Ectodermal cell (in vitro differentiated cells): ENCODE measurements around the gene CFAP299.

Experiments
- H3K27ac ChIP-seq: 2 replicates; pipeline ENCODE4 v1.7.0; 2013; ENCODE audit warnings: mild to moderate bottlenecking, low read depth, low read length; ENCODE audit not compliant: insufficient read depth, poor library complexity, severe bottlenecking
- H3K27me3 ChIP-seq: 2 replicates; pipeline ENCODE4 v1.7.0; 2013; ENCODE audit warnings: mild to moderate bottlenecking, low read length; ENCODE audit not compliant: insufficient read depth, control insufficient read depth, poor library complexity, severe bottlenecking
- H3K36me3 ChIP-seq: one replicate; pipeline ENCODE4 v1.7.0; 2013; ENCODE audit warnings: low read length; ENCODE audit not compliant: control insufficient read depth, insufficient read depth
- H3K4me1 ChIP-seq: one replicate; pipeline ENCODE4 v1.7.0; 2013; ENCODE audit warnings: low read length; ENCODE audit not compliant: control insufficient read depth, insufficient read depth
- H3K4me3 ChIP-seq: 2 replicates; pipeline ENCODE4 v1.7.0; 2013; ENCODE audit warnings: low read depth, low read length, control low read depth; ENCODE audit not compliant: insufficient read depth
- H3K9me3 ChIP-seq: 2 replicates; pipeline ENCODE4 v1.7.0; 2013; ENCODE audit warnings: mild to moderate bottlenecking, low read length, moderate library complexity; ENCODE audit not compliant: control insufficient read depth
- WGBS, 2 experiments: methylation state at CpG; one replicate each; pipeline ENCODE4 v1.1.7; 2013; ENCODE audit warnings: missing lambda C conversion rate in 2 of 2; 5-methylcytosine and 5-hydroxymethylcytosine counted together

CFAP299 gene

DNA sequence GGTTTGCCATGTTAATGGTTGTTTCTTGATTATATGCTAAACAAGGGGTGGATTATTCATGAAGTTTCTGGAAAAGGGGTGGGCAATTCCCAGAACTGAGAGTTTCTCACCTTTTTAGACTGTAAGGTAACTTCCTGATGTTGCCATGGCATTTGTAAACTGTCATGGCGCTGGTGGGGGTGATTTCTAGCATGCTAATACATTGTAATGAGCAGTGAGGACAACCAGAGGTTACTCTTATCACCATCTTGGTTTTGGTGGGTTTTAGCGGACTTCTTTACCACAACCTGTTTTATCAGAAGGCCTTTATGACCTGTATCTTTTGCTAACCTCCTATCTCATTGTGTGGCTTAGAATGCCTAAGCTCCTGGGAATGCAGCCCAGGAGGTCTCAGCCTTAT, 81.5 kb downstream of the CFAP299 start:
- no peaks in the 10 kb centered on the region for H3K36me3 ChIP-seq
- WGBS, 2 experiments = 90 to 94% methylated on average over 2 of the region's 2 CpGs
- no peaks in the 10 kb centered on the region for H3K4me1 ChIP-seq
- no peak overlapping the region for H3K27ac ChIP-seq
- H3K9me3 ChIP-seq = no peaks in the 10 kb centered on the region
- H3K27me3 ChIP-seq = no peaks in the 10 kb centered on the region
- H3K4me3 ChIP-seq = no peak overlapping the region

DNA sequence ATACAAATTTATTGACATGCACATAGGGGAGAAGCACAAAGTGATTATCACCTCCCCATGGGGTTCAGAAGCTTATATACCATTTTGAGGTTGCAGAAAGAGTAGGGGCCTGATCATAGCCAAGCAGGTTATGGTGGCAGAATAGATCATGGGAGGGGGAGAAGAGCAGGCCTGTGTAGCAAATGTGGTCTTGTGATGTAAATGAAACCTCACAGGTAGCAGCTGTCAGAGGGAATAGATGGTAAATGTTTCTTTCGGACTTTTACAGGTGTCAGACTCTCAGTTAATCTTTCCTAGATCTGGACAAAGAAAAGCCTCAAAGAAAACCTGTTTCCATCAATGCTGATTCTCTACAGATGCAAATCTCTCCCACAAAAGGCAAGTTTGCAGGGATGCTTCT, 84.4 kb downstream of the CFAP299 start:
- WGBS, 2 experiments = 50 to 70% methylated on average over 1 of the region's 1 CpG
- Histone ChIP-seq H3K4me3 (no peak overlapping the region), H3K27ac (no peak overlapping the region), H3K4me1 (no peaks in the 10 kb centered on the region), H3K27me3 (no peaks in the 10 kb centered on the region), H3K36me3 (no peaks in the 10 kb centered on the region), H3K9me3 (no peaks in the 10 kb centered on the region)

DNA sequence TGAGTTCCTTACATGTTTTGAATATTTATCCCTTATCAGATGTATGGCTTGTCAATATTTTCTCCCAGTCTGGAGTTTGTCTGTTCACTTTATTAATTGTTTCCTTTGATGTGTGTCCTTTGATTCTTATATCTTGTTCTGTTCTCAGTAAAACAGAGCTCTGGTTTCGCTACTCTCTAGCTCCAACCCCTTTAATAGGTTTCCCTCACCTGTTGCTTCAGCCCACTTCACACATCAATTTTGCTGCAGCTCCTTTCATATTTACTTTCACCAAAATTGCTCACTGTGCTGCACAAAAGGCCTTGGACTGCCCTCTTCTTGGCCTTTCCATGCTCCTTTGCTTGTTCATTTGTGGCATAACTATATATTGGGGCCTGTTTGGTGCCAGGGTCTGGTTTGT, 85.1 kb downstream of the CFAP299 start:
- no peak overlapping the region for H3K27ac ChIP-seq
- H3K9me3 ChIP-seq = no peaks in the 10 kb centered on the region
- H3K27me3 ChIP-seq = no peaks in the 10 kb centered on the region
- no peaks in the 10 kb centered on the region for H3K36me3 ChIP-seq
- H3K4me3 ChIP-seq = no peak overlapping the region
- 91 to 95% methylated on average over 1 of the region's 1 CpG for WGBS, 2 experiments
- H3K4me1 ChIP-seq = no peaks in the 10 kb centered on the region

DNA sequence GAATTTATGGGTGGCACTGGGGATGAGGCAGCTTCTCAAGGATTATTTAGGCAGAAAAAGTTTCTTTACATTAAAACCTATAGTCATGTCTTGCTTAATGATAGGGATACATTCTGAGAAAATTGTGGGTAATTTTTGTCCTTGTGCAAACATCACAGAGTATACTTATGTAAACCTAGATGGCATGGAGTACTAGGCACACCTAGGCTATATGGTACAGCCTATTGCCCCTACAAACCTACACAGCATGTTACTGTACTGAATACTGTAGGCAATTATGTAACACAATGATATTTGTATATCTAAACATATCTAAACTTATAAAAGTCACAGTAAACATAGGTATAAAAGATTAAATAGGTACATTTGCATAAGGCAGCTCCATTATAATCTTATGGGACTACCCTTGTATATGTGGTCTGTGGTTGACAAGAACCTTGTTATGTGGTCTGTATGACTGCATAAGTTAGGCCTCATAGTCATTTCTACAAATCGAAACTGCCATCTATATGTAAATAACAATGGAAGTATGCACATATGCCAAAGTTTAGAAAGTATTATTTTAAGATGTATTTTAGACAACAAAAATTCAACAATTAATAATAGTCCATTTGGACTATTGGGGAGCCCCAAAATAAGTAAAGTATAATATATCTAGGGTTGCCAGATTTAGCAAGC, 87.3 kb downstream of the CFAP299 start:
- WGBS, 2 experiments = no CpG with 5 or more reads among the region's 1 CpG
- Histone ChIP-seq H3K9me3 (no peaks in the 10 kb centered on the region), H3K4me1 (no peaks in the 10 kb centered on the region), H3K27me3 (no peaks in the 10 kb centered on the region), H3K4me3 (no peak overlapping the region), H3K36me3 (no peaks in the 10 kb centered on the region), H3K27ac (no peak overlapping the region)

DNA sequence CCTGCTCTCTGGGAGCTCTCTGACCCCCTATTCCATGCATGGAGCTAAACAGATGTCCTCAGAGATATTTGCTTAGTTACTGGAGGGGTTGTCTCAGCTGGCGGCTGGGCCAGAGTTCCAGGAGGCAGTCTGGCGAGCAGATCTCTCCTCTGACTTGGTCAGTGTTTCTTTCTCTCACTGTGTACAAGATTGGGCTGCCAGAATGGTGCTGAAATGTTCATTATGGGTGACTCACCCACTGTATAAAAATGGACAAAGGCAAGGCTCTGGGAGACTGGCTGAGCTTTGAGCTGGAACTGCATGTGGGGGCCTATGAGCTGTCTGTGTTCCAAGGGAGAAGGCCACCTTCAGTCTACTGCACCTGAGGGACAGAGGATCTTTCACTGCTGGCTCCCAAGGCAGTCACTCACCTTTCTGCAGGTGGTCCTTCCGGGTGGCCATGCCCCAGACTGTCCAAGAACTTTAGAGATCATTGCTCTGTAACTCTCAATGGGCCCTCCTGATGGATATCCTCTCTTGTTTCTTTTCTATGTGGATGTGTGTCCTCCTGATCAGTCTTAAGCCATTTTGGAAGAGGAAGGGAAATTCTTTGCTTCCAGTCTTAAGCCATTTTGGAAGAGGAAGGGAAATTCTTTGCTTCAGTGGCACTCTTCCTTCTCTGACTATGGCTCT, 88.2 kb downstream of the CFAP299 start:
- Histone ChIP-seq H3K27me3 (no peaks in the 10 kb centered on the region), H3K9me3 (no peaks in the 10 kb centered on the region), H3K4me3 (no peak overlapping the region), H3K36me3 (no peaks in the 10 kb centered on the region), H3K4me1 (no peaks in the 10 kb centered on the region), H3K27ac (no peak overlapping the region)
- WGBS, 2 experiments = 86 to 90% methylated on average over 3 of the region's 3 CpGs

DNA sequence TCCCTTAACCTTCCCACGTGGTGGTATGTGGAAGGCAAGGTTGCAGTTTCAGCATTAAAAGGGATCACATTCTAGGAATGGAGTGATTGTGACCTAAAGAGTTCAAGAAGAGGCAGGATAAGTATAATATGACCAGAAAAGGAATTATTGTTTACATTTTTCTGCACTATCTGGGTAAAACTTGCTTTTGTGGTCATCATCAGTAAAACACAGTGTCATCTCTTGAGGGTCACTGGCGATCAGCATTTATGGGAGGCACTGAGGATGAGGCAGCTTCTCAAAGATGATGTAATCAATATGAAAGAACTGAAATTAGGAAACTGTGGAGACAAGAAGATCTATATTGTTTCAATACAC, 88.7 kb downstream of the CFAP299 start:
- no peak overlapping the region for H3K27ac ChIP-seq
- H3K27me3 ChIP-seq = no peaks in the 10 kb centered on the region
- H3K4me1 ChIP-seq = no peaks in the 10 kb centered on the region
- H3K4me3 ChIP-seq = no peak overlapping the region
- no peaks in the 10 kb centered on the region for H3K36me3 ChIP-seq
- H3K9me3 ChIP-seq = no peaks in the 10 kb centered on the region
- 85 to 89% methylated on average over 1 to 2 of the region's 2 CpGs for WGBS, 2 experiments

DNA sequence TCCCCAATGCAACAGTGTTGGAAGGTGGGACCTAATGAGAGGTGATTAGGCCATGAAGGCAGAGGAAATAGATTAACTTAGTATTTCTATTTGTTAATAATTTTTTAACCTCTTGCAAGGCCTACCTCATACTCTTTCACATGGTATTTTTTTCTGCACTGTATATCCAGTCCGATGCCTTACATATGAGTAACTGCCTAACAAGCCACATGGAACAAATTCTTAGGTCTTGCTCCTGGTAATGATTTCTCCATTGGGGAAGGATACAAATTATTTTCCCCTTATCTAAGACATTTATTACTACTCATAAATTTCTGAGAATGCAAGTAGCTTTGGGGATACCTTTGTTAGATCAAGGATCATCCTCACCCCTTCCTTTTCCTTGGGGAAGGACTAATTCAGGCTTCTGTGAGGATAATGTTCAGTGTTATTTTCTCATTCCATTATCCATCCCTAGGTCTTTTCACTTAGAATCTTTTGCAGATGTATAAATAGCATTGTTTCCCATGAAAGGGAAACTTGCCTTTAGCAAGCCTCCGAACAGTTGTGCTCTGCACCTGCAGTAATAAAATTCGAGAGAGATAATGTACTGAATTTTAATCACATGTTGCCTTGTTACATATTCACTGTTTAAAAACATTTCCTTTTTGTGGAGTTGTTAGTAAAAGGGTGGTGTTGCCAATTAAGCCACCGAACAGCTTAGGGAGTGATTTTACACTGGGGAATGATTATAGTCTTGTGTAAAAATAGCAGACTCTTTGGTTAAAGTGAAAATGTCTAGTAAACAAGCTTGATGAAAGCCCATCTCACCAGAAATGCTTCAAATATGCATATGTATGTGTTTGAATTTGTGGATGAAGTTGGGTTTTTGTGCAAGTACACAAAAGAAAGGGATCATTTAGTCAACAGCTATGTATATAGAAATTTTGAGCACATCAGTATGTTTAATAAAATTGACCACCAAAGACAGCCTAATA, 89.9 kb downstream of the CFAP299 start:
- Histone ChIP-seq H3K27me3 (no peaks in the 10 kb centered on the region), H3K9me3 (no peaks in the 10 kb centered on the region), H3K4me3 (no peak overlapping the region), H3K27ac (no peak overlapping the region), H3K4me1 (no peaks in the 10 kb centered on the region), H3K36me3 (no peaks in the 10 kb centered on the region)
- 64 to 65% methylated on average over 3 to 4 of the region's 4 CpGs for WGBS, 2 experiments

DNA sequence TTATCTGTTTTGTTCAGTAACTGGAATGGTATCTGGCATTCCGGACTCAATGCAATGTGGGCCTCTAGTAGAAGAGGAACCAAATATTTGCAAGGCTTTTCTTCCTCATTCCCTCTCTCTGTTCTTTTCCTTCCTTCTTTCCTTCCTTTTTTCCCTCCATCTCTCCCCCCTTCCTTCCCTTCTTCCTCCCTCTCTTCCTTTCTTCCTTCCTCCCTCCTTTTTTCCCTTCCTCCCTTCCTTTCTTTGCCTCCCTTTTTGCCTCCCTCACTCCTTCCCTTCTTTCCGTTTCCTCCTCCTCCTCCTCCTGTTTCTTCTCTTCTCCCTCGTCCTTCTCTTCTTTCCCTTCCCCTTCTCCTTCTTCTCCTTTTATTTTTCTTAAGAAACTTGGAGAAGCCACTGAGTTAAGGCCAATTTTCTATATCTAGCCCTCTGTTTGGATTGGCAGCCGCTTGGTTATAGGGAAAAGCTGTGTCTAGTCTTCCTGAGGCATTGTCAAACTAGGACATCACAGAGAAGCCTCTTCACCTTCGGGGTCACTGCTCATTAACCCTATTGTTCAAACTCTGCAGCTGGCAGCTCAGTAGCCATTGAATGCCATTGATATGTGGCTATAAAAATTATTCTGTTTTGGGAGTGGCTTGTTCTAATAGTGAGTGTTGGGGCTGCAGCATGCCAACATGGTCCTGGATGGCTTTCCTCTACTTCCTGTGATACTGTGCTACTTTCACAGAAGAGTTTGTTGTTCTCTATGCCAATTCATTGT, 95.9 kb downstream of the CFAP299 start:
- WGBS, 2 experiments = 90 to 91% methylated on average over 5 of the region's 5 CpGs
- Histone ChIP-seq H3K27ac (no peak overlapping the region), H3K4me1 (no peaks in the 10 kb centered on the region), H3K9me3 (no peaks in the 10 kb centered on the region), H3K4me3 (no peak overlapping the region), H3K36me3 (no peaks in the 10 kb centered on the region), H3K27me3 (no peaks in the 10 kb centered on the region)

DNA sequence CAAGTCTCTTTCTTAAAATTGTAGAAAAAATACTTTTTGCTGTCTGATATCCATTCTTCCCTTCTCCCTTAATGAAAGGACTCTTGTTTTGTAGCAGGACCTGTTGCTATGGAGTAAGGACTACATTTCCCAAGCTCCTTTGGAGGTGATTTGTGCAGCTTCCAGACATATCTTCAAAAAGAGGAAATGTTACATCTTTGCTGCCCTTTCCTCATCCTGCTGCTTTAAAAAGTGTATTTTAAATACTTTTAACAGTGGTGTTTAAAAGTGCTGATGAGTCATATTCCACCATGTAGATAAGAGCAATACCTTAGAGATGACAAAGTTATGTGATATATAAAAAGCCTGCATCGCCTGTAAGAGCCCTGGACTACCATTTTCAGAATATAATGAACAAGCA, 98.7 kb downstream of the CFAP299 start:
- no peaks in the 10 kb centered on the region for H3K36me3 ChIP-seq
- H3K27ac ChIP-seq = no peak overlapping the region
- H3K4me3 ChIP-seq = no peak overlapping the region
- no peaks in the 10 kb centered on the region for H3K9me3 ChIP-seq
- H3K4me1 ChIP-seq = no peaks in the 10 kb centered on the region
- 80 to 100% methylated on average over 1 of the region's 1 CpG for WGBS, 2 experiments
- H3K27me3 ChIP-seq = no peaks in the 10 kb centered on the region
